HS-27A (cell line): ENCODE results near the gene CPXM2.

Source experiments
- DNase-seq: peaks from one replicate; pipeline ENCODE4 v3.0.0-alpha.2; 2012; ENCODE audit warnings: low read depth, missing footprints

CPXM2 gene

DNA sequence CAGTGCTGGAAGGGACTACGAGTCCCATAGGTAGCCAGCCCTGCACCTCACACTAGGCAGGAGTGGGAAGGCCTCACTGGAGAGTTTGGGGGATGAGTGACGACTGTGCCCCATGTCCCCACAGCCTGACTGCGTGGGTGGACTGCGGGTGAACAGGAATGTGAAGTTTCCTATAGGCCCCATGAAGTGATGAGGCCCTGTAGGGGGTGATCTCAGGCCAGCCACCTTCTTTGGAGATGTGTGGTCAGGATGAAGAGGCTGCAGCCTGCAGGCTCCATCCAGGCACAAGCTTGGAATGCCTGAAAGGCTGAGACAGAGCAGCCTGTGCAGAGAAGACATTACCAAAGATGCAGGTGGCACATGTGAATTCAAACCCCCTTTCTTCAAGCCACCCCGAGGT, 94.9 kb downstream of the CPXM2 start:
- no peak for DNase-seq

DNA sequence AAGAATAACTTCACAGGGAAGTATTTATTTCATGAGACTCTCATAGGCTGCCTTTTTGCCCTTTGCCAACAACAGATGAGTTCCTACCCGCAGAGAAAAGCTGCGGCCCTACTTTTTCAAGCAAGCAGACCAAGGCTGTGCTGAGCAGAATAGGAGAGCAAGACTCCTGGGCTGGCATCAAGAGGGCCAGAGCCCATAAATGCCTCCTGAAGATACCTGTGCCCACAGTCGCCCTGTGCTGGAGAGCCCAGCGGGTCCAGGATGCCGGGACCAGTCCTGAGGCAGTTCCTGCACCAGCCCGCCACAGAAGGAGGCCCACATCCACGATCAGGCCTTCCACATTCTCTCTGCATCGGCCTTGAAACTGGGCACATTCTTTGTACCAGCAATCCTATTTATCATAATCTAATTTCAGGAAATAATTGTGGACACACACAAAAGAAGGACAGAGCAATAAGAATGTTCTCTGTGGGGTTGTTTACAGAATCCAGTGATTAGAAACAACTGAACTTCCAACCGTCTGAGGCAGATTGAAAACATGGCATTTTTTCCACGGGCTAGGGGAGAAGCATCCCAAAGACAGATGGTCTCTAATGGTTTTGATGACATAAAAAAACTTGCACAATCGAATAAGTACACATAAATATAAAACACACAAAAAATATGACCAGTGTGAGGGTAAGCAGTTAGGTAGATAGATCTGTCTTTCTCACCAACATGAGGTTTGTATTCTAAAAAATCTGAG, 95.6 kb downstream of the CPXM2 start:
- DNase-seq = no peak

DNA sequence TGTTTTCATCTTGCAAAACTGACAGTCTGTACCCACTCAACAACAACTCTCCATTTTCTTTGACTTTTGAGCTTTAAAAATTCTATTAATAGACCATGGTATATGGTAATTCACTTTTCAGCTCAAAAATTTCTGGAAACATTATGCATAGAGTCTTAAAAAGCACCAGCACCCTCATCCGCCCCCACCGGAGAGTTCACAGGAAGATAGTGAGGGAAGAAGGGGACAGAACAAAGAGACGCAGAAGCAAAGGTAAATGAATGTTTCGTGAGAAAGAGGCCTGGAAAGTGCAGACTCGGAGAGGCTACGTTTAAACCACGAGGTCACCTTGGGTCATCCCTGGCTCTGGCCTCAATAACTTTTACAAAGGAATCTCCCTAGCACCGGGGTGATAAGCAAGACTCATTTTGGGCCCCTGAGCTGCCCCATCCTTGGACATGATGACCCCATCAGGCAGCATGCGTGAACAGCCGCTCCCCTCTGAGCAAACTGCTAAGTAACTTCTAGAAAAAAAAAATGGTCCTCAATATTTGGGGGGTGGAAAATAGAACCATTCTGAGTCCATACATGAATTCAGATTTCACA, 96.3 kb downstream of the CPXM2 start:
- DNase-seq = no peak

DNA sequence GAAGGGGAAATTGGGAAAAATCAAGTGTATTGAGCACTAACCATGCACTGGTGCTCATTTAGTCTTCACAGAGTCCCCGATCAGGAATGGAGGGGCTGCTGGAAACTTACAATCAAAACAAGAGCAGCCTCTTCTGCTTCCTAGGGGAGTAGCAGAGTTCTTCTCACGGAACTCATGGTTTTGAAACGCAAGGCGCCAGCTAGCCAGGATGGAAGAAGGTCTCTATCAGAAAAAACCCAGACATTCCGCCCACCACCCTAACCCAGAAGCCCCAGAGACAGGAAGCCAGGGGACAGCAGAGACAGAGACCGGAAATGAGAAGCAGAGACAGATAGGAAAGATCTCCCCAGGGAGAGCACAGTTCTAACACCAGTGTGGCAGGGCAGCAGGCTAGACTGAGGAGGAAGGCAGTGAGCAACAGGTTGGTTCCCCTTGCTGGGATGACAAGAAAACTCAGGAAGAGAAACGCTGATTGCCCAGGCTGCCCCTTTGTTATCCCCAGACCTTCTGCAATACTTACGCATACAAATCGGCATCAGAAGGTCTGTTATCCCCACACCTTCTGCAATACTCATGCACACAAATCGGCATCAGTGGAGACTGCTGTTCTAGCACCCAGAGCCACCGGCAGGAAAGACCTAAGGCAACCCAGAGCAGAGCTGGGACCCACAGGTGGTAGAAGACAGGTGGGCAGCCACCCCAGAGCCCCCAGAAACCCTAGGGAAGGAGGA, 99.2 kb downstream of the CPXM2 start:
- DNase-seq = no peak

DNA sequence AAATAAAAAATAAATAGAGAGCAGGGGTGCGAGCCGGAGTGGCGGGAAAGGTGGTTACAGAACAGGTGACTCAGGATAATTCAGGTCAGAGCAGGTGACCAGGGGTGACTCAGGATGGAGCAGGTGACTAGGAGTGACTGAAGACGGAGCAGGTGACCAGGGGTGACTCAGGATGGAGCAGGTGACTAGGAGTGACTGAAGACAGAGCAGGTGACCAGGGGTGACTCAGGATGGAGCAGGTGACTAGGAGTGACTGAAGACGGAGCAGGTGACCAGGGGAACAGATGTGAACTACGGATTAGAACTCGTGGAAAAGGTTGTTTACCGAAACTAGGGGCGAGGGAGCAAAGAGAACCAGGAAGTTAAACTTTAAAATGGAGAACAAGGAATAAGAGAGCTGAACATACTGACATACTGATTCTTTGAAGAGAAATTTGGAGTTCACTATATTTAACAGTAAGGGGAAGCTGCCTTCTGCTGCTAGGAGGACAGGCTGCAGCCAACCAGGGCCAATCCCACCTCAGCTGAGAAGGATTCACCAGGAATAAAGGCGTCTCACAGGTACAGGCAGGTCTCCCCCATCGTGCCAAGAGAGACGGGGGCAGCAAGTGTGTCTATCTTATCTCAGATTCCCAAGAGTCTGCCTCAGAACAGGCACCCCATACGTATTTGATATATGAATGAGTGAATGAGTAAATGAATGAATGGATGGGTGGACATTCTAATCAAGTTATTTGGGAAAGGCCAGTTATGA, 101.3 kb downstream of the CPXM2 start:
- DNase-seq = no peak

DNA sequence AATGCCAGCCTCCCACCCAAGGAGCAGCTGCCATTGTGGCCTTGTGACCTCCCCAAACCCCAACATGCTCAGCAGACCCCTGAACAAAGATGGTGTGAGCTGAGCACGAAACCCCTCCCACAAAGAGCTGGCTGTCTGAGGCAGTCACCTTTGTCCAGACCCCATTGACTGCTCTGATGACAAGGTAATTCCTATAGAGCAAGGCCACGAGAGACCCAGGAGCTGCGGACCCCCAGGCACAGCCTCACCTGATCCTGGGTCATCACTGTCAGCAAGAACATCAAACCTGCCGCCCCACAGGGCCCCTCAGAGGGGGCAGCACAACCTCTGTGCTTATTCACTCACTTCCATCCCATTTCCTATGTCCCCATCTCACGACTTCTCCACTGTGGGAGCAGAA, 102.6 kb downstream of the CPXM2 start:
- DNase-seq = no peak

DNA sequence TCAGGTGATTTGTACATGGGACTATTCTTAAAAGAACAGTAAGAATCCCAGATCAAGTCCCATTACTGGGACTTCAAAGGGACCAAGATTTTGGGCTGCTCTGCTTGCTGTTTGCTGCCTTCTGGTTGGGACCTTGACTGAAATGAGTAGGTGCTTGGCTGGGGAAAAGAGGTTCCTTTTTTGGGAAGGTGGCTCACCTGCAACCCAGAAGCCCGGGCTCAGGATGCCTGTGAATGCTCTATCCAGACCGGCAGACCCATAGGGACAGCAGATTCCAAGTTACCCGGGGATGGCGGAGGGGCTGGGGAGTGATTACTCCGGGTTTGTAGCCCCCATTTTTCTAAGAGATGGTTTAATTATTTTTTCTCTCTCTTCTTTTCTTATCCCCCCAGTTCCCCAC, 104.0 kb downstream of the CPXM2 start:
- no peak for DNase-seq

DNA sequence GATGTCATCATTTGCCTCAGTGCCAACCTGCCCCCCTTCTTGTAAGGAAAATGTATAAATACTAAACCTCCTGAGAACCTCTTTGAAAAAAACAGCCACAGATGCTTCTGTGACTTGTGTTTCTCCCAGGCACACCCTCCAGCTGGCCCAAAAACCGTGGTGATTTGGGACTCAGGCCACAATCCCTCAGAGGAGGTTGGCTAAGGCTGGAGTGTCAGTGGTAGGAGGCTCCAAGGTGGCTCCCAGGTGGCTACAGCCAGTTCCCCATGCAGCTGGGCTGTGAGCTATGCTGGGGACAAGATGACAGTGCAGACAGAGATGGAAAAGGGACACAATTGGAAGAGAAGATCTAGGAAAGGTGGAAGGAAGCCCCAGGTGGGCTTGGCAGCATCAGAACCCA, 104.7 kb downstream of the CPXM2 start:
- no peak for DNase-seq

DNA sequence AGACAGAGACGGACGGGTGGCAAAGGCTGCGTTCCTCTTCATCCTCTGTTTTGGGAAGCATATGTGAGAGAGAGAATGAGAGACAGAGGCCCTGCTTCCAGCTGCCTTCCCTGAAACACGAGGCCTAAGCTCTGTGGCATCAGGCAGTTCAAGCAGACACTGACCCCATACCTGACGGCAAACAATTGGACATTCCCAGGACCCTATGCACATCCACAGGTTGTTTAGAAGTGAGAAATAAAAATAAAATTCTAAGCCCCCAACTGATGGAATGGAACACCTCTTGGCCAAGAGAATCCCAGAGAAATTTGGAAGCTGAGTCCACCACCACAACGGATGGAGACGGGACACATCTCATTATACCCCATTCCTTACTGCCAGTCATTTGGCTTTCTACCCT, 105.3 kb downstream of the CPXM2 start:
- DNase-seq = no peak

DNA sequence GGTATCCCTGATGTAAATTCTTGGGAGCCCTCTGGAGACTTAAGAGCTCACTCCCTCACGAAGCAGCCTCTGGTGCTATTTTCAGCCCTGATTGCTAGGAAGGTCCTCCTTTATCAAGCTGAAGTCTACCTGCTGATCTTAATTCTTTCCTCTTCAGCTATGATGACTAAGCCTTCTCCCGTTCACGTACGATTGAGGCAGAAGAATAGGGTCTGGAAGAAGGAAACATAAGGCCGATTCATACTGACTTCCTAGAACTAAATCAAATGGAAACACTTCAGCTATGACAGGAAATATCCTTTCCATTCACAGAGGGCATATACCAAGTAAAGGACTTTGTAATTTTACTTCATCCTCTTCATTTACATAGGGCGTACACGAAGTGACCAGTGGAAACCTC, 107.0 kb downstream of the CPXM2 start:
- no peak for DNase-seq

DNA sequence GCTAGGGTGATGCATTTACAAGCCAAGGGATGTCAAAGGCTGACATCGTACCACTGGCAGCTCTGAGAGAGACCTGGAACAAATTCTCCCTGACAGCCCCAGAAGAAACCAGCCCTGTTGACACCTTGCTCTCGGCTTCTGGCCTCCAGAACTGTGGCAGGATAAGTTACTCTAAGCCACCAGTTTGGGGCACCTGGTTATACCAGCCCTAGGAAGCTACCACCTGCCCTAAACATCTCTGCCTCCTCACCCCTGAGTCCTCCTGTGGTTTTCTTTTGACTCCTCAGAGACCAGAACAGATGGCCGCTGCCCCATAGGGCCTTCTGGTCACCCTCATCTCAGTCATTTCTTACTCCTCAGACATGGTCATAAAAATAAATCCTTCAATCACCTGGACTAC, 107.4 kb downstream of the CPXM2 start:
- no peak for DNase-seq

DNA sequence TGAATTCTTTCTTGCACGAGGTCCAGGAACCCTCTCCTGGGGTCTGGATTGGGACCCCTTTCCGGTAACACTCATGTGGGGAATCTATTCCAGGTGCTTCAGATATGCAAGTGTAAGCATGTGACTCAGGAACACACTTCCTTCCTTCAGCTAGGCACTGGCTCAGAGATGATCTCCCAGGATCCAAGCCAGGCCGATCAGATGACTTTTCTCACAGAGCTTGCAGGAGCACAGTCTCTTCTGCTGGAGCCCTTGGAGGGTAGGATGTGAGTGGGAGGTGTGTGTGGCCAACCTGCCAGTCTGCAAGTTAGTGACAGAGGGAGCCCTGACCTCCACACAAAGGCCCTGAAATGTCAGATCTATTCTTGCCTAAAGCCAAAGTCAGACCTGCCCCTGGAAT, 108.3 kb downstream of the CPXM2 start:
- no peak for DNase-seq

DNA sequence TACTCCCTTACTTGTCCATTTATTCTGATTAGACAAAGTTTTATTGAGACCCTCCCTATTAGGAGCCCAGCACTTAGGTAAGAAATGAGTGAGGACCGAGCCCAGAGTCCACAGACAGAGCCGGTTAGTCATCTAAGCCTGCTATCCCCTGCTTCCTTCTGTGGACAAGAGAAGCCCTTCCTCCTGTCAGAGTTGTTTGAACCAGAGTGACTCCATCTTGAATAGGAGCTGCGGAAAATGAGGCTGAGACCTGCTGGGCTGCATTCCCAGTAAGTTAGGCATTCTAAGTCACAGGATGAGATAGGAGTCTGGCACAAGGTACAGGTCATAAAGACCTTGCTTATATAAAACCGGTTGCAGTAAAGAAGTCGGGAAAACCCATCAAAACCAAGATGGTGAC, 109.1 kb downstream of the CPXM2 start:
- no peak for DNase-seq

DNA sequence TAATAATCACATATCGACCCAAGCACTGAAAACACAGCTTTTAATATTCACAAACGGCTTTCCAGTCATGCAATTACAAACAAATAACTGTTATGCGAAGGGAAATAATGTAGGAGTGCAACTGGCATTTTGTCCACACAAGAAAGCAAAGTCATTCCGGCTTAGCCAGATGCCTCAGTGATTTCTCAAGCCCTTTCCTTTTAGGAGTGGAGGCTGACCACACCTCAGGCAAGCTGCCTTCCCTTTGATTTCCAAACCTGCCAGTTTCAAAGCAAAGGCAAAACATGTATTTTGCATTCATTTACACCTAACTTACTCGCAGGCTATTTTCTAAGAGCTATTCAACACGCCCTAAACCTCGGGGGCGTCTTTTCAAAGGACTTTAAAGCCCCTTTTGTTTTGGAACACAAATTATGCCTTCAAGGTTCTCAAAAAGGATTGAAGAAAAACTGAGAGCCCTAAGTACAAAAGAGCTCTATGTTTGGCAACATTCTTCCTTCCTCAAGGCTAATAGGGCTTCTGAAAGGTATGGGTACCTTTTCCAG, 109.6 kb downstream of the CPXM2 start:
- DNase-seq = no peak

DNA sequence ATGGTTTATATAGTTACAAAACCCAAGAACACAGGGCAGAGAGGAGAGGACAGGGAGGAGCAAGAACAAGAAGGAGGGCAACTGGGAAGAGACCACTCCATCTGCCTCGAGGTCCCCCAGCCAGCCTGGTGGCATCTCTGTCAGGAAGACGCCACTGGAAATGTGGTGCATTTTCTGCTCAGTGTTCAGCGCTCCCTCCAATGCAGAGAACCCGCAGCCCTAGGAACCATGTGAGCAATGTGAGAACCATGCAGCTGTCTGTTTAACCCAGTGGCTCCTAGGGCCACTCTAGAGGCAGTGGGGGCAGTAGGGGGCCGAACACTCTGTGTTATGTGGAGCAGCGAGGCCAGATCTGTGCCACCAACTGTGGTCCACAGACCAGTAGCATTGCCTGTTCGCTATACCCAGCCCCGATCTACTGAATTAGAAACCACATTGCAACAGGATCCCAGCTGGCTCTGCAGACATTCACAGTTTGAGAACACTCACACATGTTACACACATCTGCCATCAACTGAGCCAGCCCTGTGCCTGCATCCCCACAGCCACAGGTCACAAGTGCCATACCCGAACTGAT, 110.2 kb downstream of the CPXM2 start:
- no peak for DNase-seq

DNA sequence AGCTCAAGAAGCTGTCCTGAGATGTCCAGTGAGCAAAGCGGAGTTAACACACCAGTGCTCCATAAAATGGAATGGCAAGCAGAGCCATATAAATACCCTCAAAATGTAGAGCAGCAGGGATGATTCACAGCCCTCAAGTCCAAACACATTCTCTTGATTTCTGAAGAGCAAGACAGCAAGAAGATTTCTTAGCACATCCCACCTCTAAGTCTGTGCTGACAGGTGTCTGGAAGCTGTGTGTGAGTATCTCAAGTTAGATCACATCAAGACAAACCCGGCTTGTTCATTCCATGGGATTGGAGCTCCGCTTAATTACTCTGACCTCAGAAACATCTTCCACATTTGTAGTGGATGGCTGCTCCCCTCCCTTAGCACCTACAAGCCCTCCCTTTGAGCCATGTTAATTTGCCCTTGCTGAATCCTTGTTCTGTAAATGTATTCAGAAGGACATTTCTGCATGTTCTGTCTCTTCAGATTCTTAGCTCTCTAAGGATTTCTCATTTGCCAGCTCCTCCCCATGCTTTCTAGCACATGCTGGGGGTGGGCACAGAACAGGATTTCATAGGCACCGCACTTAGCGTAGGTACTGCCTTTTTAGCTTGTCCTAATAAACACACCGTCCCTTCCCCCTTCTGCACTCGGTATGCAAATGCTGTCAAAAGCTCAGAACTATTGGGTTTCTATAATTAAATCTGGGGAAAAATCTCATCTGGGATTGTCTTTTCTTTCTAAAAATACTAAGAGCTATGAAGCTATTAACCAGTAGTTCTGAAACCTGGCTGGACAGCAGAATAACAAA, 112.7 kb downstream of the CPXM2 start:
- no peak for DNase-seq

DNA sequence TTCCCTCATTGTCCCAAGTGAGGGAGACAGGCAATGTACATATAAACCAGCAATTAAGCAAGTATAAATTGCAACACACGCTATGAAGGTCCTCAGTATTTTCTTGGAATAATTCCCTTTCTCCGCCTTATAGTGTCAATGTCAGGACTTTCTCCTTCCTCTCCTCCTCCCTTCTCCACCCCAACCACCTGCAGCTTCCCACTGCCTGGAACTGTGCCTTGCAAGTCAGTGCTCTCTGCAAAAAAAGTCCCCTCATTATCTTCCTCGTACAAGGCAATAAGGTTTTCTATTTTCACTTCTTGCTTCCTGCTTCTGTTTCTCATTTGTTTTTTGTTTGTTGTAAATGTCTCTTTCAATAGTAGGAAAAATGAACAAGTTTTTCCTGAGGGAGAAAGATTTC, 113.7 kb downstream of the CPXM2 start:
- DNase-seq = no peak

DNA sequence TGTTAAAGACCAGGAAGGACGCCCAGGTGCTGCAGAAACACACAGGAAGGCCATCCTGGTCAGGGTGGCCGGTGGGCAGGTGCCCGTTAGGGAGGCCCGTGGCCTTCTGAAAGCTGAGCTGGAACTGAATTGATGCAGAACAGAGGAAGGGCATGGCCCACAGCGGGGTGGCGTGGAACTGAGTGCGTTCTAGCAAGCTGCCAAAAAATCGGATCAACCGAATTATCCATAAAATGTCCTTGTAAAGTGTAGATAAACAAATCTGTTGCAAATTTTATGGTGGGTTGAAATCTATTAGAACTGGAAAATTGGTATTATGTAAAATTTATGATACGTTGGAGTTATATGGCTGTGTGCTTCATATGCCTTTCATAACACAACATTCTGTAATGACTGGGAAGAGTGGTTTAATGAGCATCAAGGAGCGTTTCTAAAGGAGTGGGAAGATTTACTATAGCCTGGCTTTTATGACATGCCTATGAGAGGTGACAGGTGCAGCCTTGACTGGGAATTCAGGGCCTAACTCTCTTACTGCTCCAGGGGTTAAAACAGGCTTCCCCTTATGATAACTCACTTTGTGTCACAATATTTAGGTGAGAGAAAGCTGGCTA, 117.4 kb downstream of the CPXM2 start:
- DNase-seq = no peak

DNA sequence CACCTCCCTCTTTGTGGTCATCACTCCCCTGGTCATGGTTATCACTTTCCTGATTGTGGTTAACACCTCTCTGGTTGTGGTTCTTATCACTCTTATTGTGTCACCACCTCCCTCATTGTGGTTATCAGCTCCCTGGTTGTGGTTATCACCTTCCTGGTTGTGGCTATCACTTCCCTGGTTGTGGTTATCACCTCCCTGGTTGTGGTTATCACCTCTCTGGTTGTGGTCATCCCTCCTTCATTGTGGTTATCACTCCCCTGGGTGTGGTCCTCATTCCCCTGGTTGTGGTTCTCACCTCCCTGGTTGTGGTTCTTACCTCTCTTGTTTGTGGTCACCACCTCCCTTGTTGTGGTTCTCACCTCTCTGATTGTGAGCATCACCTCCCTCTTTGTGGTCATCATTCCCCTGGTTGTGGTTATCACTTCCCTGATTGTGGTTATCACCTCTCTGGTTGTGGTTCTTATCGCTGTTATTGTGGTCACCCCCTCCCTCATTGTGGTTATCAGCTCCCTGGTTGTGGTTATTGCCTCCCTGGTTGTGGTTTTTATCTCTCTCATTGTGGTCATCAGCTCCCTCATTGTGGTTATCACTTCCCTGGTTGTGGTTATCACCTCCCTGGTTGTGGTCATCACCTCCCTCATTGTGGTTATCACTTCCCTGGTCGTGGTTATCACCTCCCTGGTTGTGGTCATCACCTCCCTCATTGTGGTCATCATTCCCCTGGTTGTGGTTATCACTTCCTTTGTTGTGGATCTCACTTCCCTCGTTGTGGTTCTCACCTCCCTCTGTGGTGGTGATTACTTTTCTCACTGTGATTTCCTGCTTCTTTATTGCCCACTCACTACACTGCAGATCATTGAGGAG, 118.7 kb downstream of the CPXM2 start:
- DNase-seq = no peak
